GM21717 (cell line): ENCODE results near the gene MALT1.

Experiments
- ATAC-seq: cut with Tn5 transposase; IDR thresholded peaks from one replicate; pipeline ENCODE4 v1.9.1; 2021; ENCODE audit warnings: mild to moderate bottlenecking, moderate library complexity; ENCODE audit not compliant: unreplicated experiment

Gene MALT1

DNA sequence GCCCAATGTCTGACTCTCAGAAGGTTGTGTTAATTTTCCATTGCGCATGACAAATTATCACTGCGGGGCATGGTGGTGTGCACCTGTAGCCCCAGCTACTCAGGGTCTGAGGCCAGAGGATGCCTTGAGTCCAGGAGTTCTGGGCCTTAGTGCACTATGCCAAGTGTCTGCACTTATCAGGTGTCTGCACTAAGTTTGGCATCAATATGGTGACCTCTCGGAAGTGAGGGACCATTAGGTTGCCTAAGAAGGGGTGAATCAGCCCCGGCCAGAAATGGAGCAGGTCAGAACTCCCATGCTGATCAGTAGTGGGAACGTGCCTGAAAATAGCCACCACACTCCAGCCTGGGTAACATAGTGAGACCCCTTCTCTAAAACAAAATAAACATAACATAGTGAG is 131.7 kb downstream of the MALT1 start:
- no peak for ATAC-seq

GRCh38 chr18:58803978-58804377 is 132.7 kb downstream of the MALT1 start:
- ATAC-seq, result no peak
